GM19397 (cell line): Measurements from ENCODE around the gene KCTD19.
A peak's percentile ranks its signal among the peaks of the same experiment; 100 is the strongest.

Experiments used
- ATAC-seq: cut with Tn5 transposase; IDR thresholded peaks from one replicate; pipeline ENCODE4 v1.9.1; 2021; ENCODE audit warnings: mild to moderate bottlenecking, moderate library complexity; ENCODE audit not compliant: unreplicated experiment

Gene KCTD19

GRCh38 chr16:67260426-67261063 lies 66.0 kb downstream of the KCTD19 start:
- ATAC-seq = no peak

GRCh38 chr16:67259705-67260104 lies 66.8 kb downstream of the KCTD19 start:
- no peak for ATAC-seq

DNA sequence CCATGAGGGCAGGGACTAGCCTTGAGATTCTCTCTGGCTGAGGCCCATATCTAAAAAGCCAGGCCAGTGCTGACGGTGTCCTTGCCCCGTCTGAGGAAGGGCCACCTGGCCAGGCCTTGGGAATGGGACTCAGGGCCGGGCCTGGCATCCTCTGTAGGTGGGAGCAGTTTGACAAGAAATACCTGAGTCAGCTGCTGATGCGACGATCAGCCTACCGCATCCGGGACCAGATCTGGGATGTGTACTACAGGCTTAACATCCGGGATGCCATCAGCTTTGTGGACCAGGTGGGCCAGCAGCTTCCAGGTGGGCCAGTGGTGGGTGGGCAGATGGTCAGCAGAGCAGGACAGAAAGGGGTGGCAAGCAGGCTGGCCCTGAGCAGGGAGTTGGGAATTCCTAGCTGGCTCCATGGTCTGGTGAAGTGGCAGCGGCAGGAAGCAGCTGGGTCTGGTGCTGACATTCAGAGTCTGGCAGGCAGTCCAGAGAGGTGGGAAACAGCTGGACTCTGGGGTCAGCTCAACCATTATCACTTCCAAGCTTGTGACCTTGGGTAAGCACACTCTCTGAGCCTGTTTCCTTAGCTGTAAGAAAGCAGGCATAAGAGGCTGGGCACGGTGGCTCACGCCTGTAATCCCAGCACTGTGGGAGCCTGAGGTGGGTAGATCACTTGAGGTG lies 68.2 kb downstream of the KCTD19 start:
- ATAC-seq = no peak

- ATAC-seq = no peak
Measured at GRCh38 chr16:67257486-67258160, 68.9 kb downstream of the KCTD19 start.

DNA sequence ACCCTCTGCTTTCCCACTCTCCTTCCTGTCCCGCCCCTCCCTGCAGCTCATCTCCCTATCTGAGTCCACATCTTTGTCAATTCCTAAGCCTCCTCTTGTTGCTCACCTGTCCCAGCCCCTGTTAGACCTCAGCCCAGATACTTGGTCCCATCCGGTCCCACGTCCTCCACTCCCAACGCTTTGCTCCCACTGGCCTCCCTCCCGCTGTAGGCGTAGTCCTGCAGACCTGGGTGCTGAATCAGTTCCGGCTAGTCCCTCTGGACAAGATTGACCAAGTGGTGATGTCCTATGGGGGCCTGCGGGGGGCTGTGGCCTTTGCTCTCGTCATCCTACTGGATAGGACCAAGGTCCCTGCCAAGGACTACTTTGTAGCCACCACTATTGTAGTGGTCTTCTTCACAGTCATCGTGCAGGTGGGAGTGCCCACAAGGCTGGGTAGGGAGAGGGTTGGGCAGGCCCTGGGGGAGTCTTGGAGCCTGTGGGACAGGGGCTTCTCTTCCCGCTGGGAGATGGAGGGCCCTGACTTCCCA lies 69.8 kb downstream of the KCTD19 start:
- no peak for ATAC-seq

DNA sequence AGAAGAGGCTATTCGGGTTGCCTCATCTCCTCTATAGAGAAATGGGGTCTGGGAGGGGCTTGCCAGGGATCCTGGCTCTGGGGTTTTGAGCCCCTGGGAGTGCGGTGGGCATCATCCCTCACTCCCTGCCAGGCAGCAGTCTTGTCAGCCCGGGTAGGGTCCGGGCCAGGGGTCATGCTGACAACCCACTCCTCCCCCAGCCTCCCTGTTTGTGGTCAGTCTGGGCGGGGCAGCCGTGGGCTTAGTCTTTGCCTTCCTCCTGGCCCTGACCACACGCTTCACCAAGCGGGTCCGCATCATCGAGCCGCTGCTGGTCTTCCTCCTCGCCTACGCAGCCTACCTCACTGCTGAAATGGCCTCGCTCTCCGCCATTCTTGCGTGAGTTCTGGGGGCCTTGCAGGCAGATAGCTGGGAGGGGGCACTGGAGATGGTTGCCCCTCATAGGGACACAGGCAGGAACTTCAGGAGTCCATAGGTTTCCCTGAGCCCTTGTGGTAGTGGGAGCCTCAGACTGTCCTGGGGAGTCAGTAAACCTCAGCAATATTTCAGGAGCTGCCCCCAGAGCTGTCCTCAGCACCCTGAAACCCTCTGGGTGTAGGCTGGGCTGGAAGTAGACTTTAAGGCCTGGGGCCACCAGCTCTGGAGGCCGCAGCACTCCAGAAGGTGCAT lies 70.9 kb downstream of the KCTD19 start:
- no peak for ATAC-seq

- no peak for ATAC-seq
Measured at GRCh38 chr16:67254801-67255552, 71.6 kb downstream of the KCTD19 start.

DNA sequence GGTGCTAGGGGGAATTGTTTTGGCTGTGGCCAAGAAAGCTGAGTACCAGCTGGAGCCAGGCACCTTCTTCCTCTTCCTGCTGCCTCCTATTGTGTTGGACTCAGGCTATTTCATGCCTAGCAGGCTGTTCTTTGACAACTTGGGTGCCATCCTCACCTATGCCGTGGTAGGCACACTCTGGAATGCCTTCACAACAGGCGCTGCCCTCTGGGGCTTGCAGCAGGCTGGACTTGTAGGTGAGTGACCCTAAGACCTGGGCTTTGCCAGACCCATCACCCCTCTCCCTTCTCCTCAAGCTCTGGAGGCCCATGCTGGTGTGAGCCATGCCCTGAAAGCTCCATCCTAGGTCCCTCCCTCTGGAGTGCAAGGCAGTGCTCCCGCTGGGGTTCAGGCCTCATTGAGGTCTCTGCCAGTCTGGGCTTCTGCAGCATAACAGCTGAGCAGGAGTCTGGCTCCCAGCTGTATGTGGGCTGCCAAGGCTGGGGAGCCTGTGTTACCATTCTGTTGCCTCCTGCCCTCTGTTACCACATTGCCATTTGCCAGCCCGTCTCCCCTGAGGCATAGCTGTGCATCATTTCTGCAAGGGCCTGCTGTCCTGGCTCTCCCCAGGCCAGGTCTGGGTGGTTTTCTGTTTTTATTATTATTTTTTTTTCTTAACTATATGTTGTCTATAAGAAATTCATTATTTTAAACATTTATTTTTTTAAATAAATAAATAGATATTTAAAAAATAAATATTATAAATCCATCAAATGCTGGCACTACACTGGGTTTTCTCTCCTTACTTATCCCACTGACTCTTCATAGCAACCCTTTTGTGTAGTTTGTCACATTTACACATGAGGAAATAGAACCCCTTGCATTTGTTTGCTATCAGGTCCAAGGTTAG lies 73.7 kb downstream of the KCTD19 start:
- ATAC-seq = no peak

DNA sequence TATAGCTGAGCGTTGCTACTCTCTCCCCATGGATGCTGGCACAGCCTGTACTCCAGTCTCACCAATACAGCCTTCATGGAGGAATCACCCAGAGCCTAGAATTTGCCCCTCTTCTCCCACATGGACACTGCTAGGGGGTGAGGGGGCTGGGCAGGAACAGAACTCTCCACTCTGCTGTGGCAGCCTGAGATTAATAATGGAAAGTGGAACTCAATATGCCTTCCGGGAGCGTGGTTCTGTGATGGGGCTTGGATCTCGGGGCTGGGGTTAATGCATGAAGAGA lies 76.6 kb downstream of the KCTD19 start:
- ATAC-seq = no peak

- no peak for ATAC-seq
Measured at GRCh38 chr16:67249178-67250044, 77.1 kb downstream of the KCTD19 start.

DNA sequence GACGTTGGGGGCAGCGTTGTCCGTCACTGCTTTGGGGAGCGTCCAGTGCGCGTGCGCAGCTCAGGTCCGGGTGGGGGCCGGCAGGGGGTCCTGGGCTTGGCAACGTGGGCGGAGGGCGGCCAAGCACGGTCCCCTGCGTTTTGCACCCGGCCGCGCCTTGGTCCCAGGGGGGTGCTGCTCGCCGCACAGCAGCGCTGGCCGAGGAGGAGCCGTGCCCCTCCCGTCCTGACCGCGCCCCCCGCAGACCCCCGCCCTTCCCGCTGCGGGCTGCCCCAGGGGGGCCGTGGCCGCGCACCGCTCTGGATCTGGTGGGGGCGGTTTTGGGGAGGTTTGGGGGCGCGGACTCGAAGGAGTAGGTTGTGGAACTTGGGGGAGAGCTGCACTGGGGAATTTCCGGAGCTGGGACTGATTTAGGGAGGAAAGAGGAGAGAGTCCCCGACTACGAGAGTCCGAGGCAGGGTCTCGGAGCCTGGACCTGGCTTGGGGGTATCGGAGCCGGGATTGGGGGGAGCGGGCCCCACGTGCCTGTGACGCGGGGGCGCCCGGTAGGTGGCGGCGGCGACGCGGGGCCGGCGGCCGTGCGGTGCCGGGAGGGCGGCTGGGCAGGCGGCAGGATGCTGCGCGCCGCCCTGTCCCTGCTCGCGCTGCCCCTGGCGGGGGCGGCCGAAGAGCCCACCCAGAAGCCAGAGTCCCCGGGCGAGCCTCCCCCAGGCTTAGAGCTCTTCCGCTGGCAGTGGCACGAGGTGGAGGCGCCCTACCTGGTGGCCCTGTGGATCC lies 78.0 kb downstream of the KCTD19 start, which contains the start of gene SLC9A5:
Gene SLC9A5 (plus strand): TSS at position 579 of the 777 bp plus-strand sequence. CDS start 36 bp downstream, at position 615.
- no peak for ATAC-seq

DNA sequence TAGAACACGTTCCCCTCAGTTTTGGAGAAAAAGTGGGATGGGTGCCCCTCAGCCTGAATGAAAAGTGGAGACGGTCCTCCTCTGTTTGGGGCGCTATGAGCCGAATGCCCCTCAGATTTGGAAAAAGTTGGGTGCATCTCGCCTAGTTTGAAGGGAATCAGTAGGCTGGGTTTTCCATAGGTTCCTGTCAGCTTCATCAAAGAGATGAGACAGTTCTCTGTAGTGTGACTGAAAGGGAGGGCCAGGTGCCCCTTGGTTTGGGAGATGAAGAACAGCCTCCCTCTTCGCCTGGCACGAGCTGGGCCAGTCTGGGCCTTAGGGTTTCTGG lies 78.5 kb downstream of the KCTD19 start:
- no peak for ATAC-seq

GRCh38 chr16:67247192-67248072 lies 79.1 kb downstream of the KCTD19 start, which contains the start of gene FHOD1:
TSS of gene FHOD1 (minus strand) at chr16:67247481. CDS start at chr16:67247410, 71 bp downstream.
- ATAC-seq = peak; percentile 45

- ATAC-seq = peak; percentile 1
Measured at GRCh38 chr16:67246756-67247191, 79.8 kb downstream of the KCTD19 start.

DNA sequence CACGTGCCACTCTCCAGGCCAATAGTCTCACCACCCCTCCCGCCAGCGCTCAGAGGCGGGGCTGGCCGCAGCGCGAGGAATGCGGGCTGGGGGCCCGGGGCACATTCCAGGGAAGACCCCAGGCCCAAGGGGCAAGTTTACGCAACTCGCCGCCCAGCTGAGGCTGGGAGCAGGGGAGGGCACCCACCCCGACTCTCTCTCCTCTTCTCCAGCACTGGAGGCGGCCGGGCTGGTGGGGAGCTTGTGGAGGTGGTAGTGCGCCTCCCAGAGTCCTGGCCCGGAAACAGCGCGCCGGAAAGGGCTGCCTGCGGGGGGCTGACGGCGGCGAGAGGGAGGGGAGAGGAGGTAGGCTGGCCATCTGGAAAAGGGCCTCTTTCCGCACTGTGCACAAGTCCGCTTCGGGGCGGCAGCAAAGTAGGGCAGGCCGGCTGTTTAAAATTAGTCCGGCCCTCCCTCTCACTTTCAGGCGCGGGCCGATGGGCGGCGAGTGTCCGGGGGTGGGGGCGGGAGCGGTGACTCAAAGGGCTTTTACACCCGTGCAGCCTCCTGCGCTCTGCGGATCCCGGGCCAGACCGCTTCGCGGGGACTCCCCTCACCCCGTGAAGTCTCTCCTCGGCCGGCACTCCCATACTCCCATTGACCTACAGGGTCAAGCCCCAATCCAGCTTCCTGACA lies 80.3 kb downstream of the KCTD19 start:
- ATAC-seq = peak; percentile 25

- ATAC-seq = no peak
Measured at GRCh38 chr16:67245674-67246080, 80.9 kb downstream of the KCTD19 start.
